Nephron progenitor cell (in vitro differentiated cells): Measurements from ENCODE around the gene NAP1L4.

ENCODE experiments used
- DNase-seq: peaks from one replicate; pipeline ENCODE4 v3.0.0; 2021
- H3K27ac Mint-ChIP-seq: 2 replicates; pipeline ENCODE4 v1.8.0; 2021; ENCODE audit warnings: mild to moderate bottlenecking, moderate library complexity, mixed read lengths
- H3K27me3 Mint-ChIP-seq: 2 replicates; pipeline ENCODE4 v1.8.0; 2021; ENCODE audit warnings: mild to moderate bottlenecking, low read depth, mixed read lengths; ENCODE audit not compliant: poor library complexity
- H3K36me3 Mint-ChIP-seq: 2 replicates; pipeline ENCODE4 v1.8.0; 2021; ENCODE audit warnings: low read depth, mixed read lengths
- H3K4me1 Mint-ChIP-seq: 2 replicates; pipeline ENCODE4 v1.8.0; 2021; ENCODE audit warnings: mixed read lengths
- H3K4me3 Mint-ChIP-seq: 2 replicates; pipeline ENCODE4 v1.8.0; 2021; ENCODE audit warnings: mild to moderate bottlenecking, moderate library complexity, mixed read lengths
- H3K9me3 Mint-ChIP-seq: 2 replicates; pipeline ENCODE4 v1.8.0; 2021; ENCODE audit warnings: mild to moderate bottlenecking, moderate library complexity, mixed read lengths
- CTCF ChIP-seq: fragments of 200-600 bp; sonication (generic); IDR thresholded peaks from 2 replicates; pipeline ENCODE4 v1.5.0; 2021; ENCODE audit warnings: antibody characterized with exemption

NAP1L4 gene

GRCh38 chr11:2919837-2920236, 72.3 kb downstream of the NAP1L4 start:
- Mint-ChIP-seq H3K27ac (no peak overlapping the region), H3K27me3 (peaks cover 7% of the 10 kb centered on the region), H3K4me3 (no peak overlapping the region), H3K4me1 (no peaks in the 10 kb centered on the region), H3K36me3 (no peaks in the 10 kb centered on the region), H3K9me3 (no peaks in the 10 kb centered on the region)
- TF ChIP-seq CTCF, result no peak
- no peak for DNase-seq

- TF ChIP-seq CTCF, result no peak
- Mint-ChIP-seq H3K27me3 (peaks cover 7% of the 10 kb centered on the region), H3K36me3 (no peaks in the 10 kb centered on the region), H3K27ac (no peak overlapping the region), H3K4me1 (peaks cover under 1% of the 10 kb centered on the region), H3K9me3 (no peaks in the 10 kb centered on the region), H3K4me3 (no peak overlapping the region)
- DNase-seq, result no peak
Observed at GRCh38 chr11:2919188-2919587, 72.9 kb downstream of the NAP1L4 start.

- TF ChIP-seq CTCF, result no peak
- H3K27me3 Mint-ChIP-seq, result peaks cover 6% of the 10 kb centered on the region
- H3K36me3 Mint-ChIP-seq, result no peaks in the 10 kb centered on the region
- DNase-seq, result no peak
- H3K4me3 Mint-ChIP-seq, result no peak overlapping the region
- no peaks in the 10 kb centered on the region for H3K9me3 Mint-ChIP-seq
- H3K27ac Mint-ChIP-seq, result no peak overlapping the region
- H3K4me1 Mint-ChIP-seq, result peaks cover 11% of the 10 kb centered on the region
Observed at GRCh38 chr11:2917842-2918490, 74.2 kb downstream of the NAP1L4 start.

GRCh38 chr11:2916892-2917645, 75.1 kb downstream of the NAP1L4 start:
- H3K4me1 Mint-ChIP-seq, result peaks cover 11% of the 10 kb centered on the region
- H3K27ac Mint-ChIP-seq, result no peak overlapping the region
- no peak overlapping the region for H3K4me3 Mint-ChIP-seq
- peaks cover 6% of the 10 kb centered on the region for H3K27me3 Mint-ChIP-seq
- no peak for DNase-seq
- no peaks in the 10 kb centered on the region for H3K36me3 Mint-ChIP-seq
- TF ChIP-seq CTCF, result no peak
- H3K9me3 Mint-ChIP-seq, result no peaks in the 10 kb centered on the region

GRCh38 chr11:2916114-2916891, 75.8 kb downstream of the NAP1L4 start:
- TF ChIP-seq CTCF, result no peak
- H3K9me3 Mint-ChIP-seq, result no peaks in the 10 kb centered on the region
- DNase-seq, result no peak
- H3K4me3 Mint-ChIP-seq, result no peak overlapping the region
- no peaks in the 10 kb centered on the region for H3K36me3 Mint-ChIP-seq
- H3K4me1 Mint-ChIP-seq, result peaks cover 17% of the 10 kb centered on the region
- H3K27me3 Mint-ChIP-seq, result peaks cover 6% of the 10 kb centered on the region
- H3K27ac Mint-ChIP-seq, result no peak overlapping the region
